ENCODE data around the gene HACD2.

HACD2 gene

GRCh38 chr3:123447749-123448517, 136.9 kb downstream of the HACD2 start:
- Histone ChIP-seq H3K4me3 (ENCODE audit: low read length) (no peak overlapping the region), H3K9ac (ENCODE audit: low read length) (no peak overlapping the region), H3K27me3 (replicated peaks; ENCODE audit: insufficient read depth, low read length) (peaks cover 8% of the 10 kb centered on the region), H3K9me2 (replicated peaks; ENCODE audit: insufficient read depth, low read length) (no peaks in the 10 kb centered on the region), H3K4me1 (ENCODE audit: low read length) (no peaks in the 10 kb centered on the region), H2AFZ (ENCODE audit: low read length) (no peak overlapping the region), H3F3A (ENCODE audit: insufficient read depth, low read length) (no peaks in the 10 kb centered on the region), H3K36me3 (replicated peaks; ENCODE audit: insufficient read depth, low read length) (no peaks in the 10 kb centered on the region), H3K9me3 (replicated peaks; ENCODE audit: insufficient read depth, low read length) (no peaks in the 10 kb centered on the region), H3K4me2 (ENCODE audit: low read depth, low read length) (no peak overlapping the region), H3K79me2 (ENCODE audit: low read length) (no peaks in the 10 kb centered on the region), H3K27ac (ENCODE audit: low read length) (no peak overlapping the region), H4K20me1 (ENCODE audit: insufficient read depth, low read length) (no peaks in the 10 kb centered on the region)
- DNase-seq: no peak
- TF ChIP-seq CTCF (IDR thresholded peaks at IDR 0.05; ENCODE audit: low read length): no peak
- no peak for TF ChIP-seq EZH2 (optimal IDR thresholded peaks at IDR 0.05; ENCODE audit: low read depth, low read length)
- TF ChIP-seq EZH2phosphoT487 (IDR thresholded peaks at IDR 0.05; ENCODE audit: low read length): no peak

- Histone ChIP-seq H2AFZ (ENCODE audit: low read length) (no peak overlapping the region), H3K9me3 (replicated peaks; ENCODE audit: insufficient read depth, low read length) (no peaks in the 10 kb centered on the region), H3K4me2 (ENCODE audit: low read depth, low read length) (no peak overlapping the region), H3K36me3 (replicated peaks; ENCODE audit: insufficient read depth, low read length) (no peaks in the 10 kb centered on the region), H3K9ac (ENCODE audit: low read length) (no peak overlapping the region), H3K4me1 (ENCODE audit: low read length) (no peaks in the 10 kb centered on the region), H3K9me2 (replicated peaks; ENCODE audit: insufficient read depth, low read length) (no peaks in the 10 kb centered on the region), H3K27ac (ENCODE audit: low read length) (no peak overlapping the region), H4K20me1 (ENCODE audit: insufficient read depth, low read length) (no peaks in the 10 kb centered on the region), H3K79me2 (ENCODE audit: low read length) (no peaks in the 10 kb centered on the region), H3K27me3 (replicated peaks; ENCODE audit: insufficient read depth, low read length) (peaks cover 8% of the 10 kb centered on the region), H3K4me3 (ENCODE audit: low read length) (no peak overlapping the region), H3F3A (ENCODE audit: insufficient read depth, low read length) (no peaks in the 10 kb centered on the region)
- no peak for DNase-seq
- no peak for TF ChIP-seq EZH2phosphoT487 (IDR thresholded peaks at IDR 0.05; ENCODE audit: low read length)
- TF ChIP-seq EZH2 (optimal IDR thresholded peaks at IDR 0.05; ENCODE audit: low read depth, low read length): no peak
- no peak for TF ChIP-seq CTCF (IDR thresholded peaks at IDR 0.05; ENCODE audit: low read length)
These were observed 137.5 kb downstream of the HACD2 start for GRCh38 chr3:123447416-123447748.

- Histone ChIP-seq H3K36me3 (replicated peaks; ENCODE audit: insufficient read depth, low read length) (no peaks in the 10 kb centered on the region), H3K9me2 (replicated peaks; ENCODE audit: insufficient read depth, low read length) (no peaks in the 10 kb centered on the region), H3K4me2 (ENCODE audit: low read depth, low read length) (no peak overlapping the region), H3K9ac (ENCODE audit: low read length) (no peak overlapping the region), H3K27me3 (replicated peaks; ENCODE audit: insufficient read depth, low read length) (peaks cover 8% of the 10 kb centered on the region), H2AFZ (ENCODE audit: low read length) (no peak overlapping the region), H3K9me3 (replicated peaks; ENCODE audit: insufficient read depth, low read length) (no peaks in the 10 kb centered on the region), H3K4me3 (ENCODE audit: low read length) (no peak overlapping the region), H3F3A (ENCODE audit: insufficient read depth, low read length) (no peaks in the 10 kb centered on the region), H3K79me2 (ENCODE audit: low read length) (no peaks in the 10 kb centered on the region), H4K20me1 (ENCODE audit: insufficient read depth, low read length) (no peaks in the 10 kb centered on the region), H3K4me1 (ENCODE audit: low read length) (no peaks in the 10 kb centered on the region), H3K27ac (ENCODE audit: low read length) (no peak overlapping the region)
- no peak for DNase-seq
- TF ChIP-seq EZH2 (optimal IDR thresholded peaks at IDR 0.05; ENCODE audit: low read depth, low read length) (no peak), EZH2phosphoT487 (IDR thresholded peaks at IDR 0.05; ENCODE audit: low read length) (no peak)
These were observed 138.2 kb downstream of the HACD2 start for GRCh38 chr3:123446610-123447109.

GRCh38 chr3:123446210-123446609, 138.6 kb downstream of the HACD2 start:
- no peaks in the 10 kb centered on the region for H3K9me2 ChIP-seq (replicated peaks; ENCODE audit: insufficient read depth, low read length)
- no peak for DNase-seq
- H3K4me2 ChIP-seq (ENCODE audit: low read depth, low read length): no peak overlapping the region
- H3K27ac ChIP-seq (ENCODE audit: low read length): no peak overlapping the region
- TF ChIP-seq EZH2 (optimal IDR thresholded peaks at IDR 0.05; ENCODE audit: low read depth, low read length) (no peak), EZH2phosphoT487 (IDR thresholded peaks at IDR 0.05; ENCODE audit: low read length) (no peak), CTCF (IDR thresholded peaks at IDR 0.05; ENCODE audit: low read length) (no peak)
- peaks cover 8% of the 10 kb centered on the region for H3K27me3 ChIP-seq (replicated peaks; ENCODE audit: insufficient read depth, low read length)
- H3K9me3 ChIP-seq (replicated peaks; ENCODE audit: insufficient read depth, low read length): no peaks in the 10 kb centered on the region
- H3K9ac ChIP-seq (ENCODE audit: low read length): no peak overlapping the region
- no peaks in the 10 kb centered on the region for H3K79me2 ChIP-seq (ENCODE audit: low read length)
- H3K4me3 ChIP-seq (ENCODE audit: low read length): no peak overlapping the region
- H3K36me3 ChIP-seq (replicated peaks; ENCODE audit: insufficient read depth, low read length): no peaks in the 10 kb centered on the region
- no peaks in the 10 kb centered on the region for H3F3A ChIP-seq (ENCODE audit: insufficient read depth, low read length)
- no peak overlapping the region for H2AFZ ChIP-seq (ENCODE audit: low read length)
- H3K4me1 ChIP-seq (ENCODE audit: low read length): no peaks in the 10 kb centered on the region
- no peaks in the 10 kb centered on the region for H4K20me1 ChIP-seq (ENCODE audit: insufficient read depth, low read length)
